Tibial nerve (tissue), 4 donors: ENCODE measurements around the gene ACOXL.

ENCODE experiments used
- EP300 ChIP-seq, 2 donors: sonication (generic); formaldehyde crosslinking; IDR thresholded peaks; one replicate each; pipeline ENCODE4 v1.6.1; 2017; ENCODE audit warnings: antibody characterized with exemption in 2 of 2, mild to moderate bottlenecking in 1 of 2
- POLR2A ChIP-seq, 2 donors: fragments of 450-650 bp; IDR thresholded peaks; one replicate each; pipeline ENCODE4 v1.6.1; 2017; ENCODE audit warnings: antibody characterized with exemption in 2 of 2, mild to moderate bottlenecking in 2 of 2, moderate library complexity in 2 of 2
- TF ChIP-seq, protein P1 (sequence below), 5 experiments: fragments of 200-600 bp in 3 of 5; fragments of 450-650 bp in 2 of 5; sonication (generic) in 3 of 5; IDR thresholded peaks; one replicate each; pipeline ENCODE4 v1.5.1; 2016 to 2019; ENCODE audit warnings: antibody characterized with exemption in 5 of 5, mild to moderate bottlenecking in 3 of 5, moderate library complexity in 2 of 5

DNA sequence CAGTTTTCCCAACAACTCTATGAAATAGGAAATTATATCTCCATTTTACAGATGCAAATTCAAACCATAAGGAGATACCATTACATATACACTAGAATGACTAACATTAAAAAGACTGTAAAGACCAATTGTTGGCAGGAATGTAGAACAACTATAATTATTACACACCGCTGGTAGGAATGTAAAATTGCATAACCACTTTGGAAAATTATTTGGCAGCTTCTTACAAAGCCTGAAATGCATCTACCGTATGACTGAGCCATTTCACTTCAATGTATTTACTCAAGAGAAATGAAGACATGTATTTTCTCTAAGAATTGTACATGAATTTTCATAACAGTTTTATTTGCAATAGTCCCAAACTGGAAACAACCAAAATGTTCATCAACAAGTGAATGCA, 199.3 kb downstream of the ACOXL start:
- TF ChIP-seq POLR2A (IDR thresholded peaks at IDR 0.05) (no peak), EP300 (IDR thresholded peaks at IDR 0.05) (no peak)
- TF ChIP-seq, protein P1, sequence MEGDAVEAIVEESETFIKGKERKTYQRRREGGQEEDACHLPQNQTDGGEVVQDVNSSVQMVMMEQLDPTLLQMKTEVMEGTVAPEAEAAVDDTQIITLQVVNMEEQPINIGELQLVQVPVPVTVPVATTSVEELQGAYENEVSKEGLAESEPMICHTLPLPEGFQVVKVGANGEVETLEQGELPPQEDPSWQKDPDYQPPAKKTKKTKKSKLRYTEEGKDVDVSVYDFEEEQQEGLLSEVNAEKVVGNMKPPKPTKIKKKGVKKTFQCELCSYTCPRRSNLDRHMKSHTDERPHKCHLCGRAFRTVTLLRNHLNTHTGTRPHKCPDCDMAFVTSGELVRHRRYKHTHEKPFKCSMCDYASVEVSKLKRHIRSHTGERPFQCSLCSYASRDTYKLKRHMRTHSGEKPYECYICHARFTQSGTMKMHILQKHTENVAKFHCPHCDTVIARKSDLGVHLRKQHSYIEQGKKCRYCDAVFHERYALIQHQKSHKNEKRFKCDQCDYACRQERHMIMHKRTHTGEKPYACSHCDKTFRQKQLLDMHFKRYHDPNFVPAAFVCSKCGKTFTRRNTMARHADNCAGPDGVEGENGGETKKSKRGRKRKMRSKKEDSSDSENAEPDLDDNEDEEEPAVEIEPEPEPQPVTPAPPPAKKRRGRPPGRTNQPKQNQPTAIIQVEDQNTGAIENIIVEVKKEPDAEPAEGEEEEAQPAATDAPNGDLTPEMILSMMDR (IDR thresholded peaks at IDR 0.05), result no peak
